A549 treated with CORT108297 at 1 μM for 4 hours (cell line): ENCODE data around the gene MAP2K1. TPM values are rescaled to one million over a fixed set of nuclear protein-coding genes. Genes with fewer than 3 reads are reported as not detected.

Source experiments
- total RNA-seq: library from RNA; stranded (reverse); fragments of 200-300 nt; extraction: Qiagen RNA extraction; gene quantifications from 5 replicates; pipeline ENCODE4 v1.2.3, GENCODE V29; 2022

The MAP2K1 gene
- total RNA-seq: 75.9 to 113 TPM (median 103 TPM) in 5 replicates

DNA sequence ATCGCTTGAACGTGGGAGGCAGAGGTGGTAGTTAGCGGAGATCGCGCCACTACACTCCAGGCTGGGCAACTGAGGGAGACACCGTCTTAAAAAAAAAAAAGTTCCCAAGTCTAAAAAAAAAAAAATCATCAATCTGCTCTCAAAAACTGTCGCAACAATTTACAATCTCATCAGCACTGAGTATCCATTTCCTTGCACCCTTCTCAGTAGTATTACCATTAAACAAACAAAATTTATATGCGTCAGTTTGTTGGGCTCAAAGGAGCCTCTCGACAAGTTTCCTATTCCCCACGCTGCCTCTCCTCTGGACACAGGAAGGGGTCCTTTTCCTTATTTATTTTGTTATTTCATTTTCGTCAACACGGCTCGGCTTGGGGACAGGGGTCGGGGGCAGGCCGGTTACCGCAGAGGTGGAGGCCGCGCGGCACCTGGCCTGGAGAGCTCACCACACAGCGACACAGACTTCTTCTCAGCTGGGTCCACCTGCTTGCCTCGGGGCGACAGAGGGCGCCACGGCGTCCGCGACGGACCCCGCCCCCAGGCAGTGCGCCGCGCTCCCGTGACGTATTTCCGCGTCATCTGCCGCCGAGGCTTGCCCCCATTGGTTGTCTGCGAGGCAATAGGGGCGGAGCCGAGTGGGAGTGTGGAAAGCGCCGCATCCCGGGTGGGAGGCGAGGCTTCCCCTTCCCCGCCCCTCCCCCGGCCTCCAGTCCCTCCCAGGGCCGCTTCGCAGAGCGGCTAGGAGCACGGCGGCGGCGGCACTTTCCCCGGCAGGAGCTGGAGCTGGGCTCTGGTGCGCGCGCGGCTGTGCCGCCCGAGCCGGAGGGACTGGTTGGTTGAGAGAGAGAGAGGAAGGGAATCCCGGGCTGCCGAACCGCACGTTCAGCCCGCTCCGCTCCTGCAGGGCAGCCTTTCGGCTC, at the start of gene MAP2K1:
TSS of gene MAP2K1 (plus strand) at position 709 of the 920 bp plus-strand sequence. CDS start 436 bp downstream, outside the sequence.

DNA sequence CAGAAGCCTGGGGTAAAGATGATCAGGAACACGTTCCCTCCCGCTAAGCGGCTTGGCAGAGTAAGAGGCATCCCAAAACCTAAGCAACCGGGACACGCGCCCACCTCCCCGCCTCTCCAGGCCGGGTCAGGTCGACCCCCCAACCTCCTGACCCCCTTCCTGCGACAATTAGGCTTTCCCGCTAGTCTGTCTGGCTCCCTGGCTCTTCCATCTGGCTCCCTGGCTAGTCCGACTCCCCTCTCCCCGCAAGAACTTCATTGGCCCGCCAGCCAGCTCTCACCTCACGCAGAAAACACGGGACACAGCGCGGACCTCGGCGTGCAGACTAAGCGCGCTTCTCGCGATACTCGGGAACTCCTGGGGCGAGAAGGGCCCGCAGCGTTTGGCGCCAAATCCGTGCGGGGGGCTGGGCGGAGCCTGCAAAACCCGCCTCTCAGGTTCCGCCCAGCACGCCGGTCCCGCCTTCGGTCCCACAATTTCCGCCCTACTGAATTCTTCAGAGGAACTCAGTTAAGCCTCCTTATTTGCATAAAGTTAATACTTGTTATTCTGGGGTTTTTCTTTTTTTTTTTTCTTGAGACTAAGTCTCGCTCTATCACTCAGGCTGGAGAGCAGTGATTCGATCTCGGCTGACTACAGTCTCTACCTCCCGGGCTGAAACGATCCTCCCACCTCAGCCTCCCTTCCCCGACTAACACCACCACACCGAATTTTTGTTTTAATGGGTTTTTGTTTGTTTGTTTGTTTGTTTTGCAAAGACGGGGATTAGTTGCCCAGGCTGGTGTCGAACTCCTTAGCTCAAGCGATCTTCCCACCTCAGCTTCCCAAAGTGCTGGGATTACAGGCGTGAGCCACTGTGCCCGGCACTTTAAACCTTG, 30.1 kb upstream of the MAP2K1 start, which contains the start of gene TIPIN:
TSS of gene TIPIN (minus strand) at position 327 of the 878 bp plus-strand sequence. CDS start 3,738 bp downstream, outside the sequence.

DNA sequence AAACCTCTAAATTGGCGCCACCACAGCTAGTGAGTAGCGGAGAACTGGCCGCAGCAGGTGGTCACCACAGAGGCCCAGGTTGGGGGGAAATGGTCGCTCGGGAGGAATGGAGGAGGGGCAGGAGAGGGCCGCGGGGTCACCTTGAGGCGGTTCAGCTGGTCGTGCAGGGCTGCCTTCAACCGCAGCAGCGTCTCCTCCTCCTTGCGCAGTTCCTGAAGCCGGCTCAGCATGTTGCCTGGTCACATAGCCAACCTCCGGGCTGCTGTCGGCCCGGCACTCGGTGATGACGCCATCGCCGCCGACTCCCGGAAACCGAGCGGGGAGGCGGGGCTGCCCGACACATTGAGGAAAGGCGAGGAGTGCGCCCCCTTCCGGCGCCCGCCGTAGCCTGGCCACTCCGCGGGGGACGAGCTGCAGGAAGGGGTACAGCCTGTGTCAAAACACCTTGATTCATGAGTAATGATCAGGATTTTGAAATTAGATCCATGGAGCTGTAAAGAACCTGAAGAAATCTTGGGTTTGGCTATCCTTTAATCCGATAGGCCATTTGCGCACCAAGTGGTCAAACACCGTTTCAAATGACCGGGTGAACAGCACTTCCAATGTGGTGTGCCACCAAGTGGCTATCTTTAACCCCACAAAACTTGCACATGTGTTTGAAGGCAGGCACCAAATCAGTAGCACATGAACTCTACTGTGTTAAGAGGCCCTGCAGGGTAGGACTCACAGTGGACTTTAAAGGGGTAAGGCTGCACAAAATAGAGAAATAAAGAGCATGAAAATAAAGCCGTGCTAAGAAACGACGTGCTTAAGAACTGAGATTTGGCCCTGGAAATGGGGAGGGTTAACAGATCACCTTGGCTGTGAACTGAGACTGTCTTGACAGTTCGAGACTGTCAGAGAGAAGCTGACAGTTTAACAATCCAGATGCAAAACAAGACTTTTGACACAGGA, 111.1 kb downstream of the MAP2K1 start, which contains the start of gene SNAPC5:
TSS of gene SNAPC5 (minus strand) at position 261 of the 954 bp plus-strand sequence. CDS start at position 230, 31 bp downstream.

DNA sequence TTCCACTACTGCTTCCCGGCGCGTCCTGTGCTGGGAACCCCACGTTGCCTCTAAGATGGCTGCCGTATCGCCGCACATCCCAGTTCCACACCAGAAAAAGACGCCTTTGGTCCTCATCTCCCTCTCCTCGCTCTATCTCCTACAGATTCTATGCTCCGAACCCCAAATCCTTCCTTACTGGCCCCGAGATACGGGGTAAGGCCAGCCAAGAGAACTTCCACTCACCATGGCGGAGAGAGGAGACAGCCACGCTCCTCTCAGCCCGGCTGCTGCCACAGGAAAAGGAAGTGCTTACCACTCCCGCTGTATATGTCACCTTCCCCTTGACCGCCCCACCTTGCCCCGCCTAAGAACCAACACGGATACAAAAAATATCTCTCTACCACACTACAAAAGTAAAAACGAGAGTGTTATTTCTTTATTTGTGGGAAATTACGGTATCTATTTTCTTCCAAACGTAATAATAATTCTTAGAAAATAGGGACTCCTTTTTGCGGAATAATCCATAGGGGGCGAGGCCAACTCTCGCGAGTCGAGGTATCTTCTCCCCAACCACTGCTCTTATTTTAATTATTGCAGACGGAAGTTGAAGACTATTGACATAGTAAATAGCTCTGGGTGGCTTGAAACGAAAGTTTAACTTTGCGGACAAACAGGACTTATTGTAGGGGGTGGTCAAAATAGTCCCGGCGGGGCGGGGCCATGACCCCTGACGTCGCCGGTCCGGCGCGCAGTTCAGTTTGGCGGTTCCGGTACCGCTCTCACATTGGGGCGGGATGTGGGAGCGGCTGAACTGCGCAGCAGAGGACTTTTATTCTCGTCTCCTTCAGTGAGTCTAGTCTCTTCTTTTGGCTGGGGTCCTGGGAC, 118.1 kb downstream of the MAP2K1 start, which contains the start of the genes RPL4 and ZWILCH:
TSS of gene RPL4 (minus strand) at position 293 of the 867 bp plus-strand sequence. CDS start at position 228, 65 bp downstream.
TSS of gene ZWILCH (plus strand) at position 764 of the 867 bp plus-strand sequence. CDS start at position 777, 13 bp downstream.

Other genes starting within 250 kb of the MAP2K1 start
- 0.20 to 0.74 TPM (median 0.46 TPM) in 5 replicates for gene MEGF11, start 133.2 kb upstream of the MAP2K1 start, total RNA-seq
- 27.3 to 39.9 TPM (median 34.9 TPM) in 5 replicates for gene DIS3L, start 93.3 kb upstream of the MAP2K1 start, total RNA-seq
- 22.4 to 30.0 TPM (median 24.9 TPM) in 5 replicates for gene TIPIN, start 30.2 kb upstream of the MAP2K1 start, total RNA-seq
- gene SNAPC5, start 110.8 kb downstream of the MAP2K1 start, total RNA-seq: 46.1 to 66.9 TPM (median 48.9 TPM) in 5 replicates
- 4,981 to 5,916 TPM (median 5,316 TPM) in 5 replicates for gene RPL4, start 117.9 kb downstream of the MAP2K1 start, total RNA-seq
- gene ZWILCH, start 118.4 kb downstream of the MAP2K1 start, total RNA-seq: 31.6 to 41.5 TPM (median 36.6 TPM) in 5 replicates
- gene LCTL, start 179.1 kb downstream of the MAP2K1 start, total RNA-seq: 0.05 TPM in 1 of 5 replicates, not detected in the others